ENCODE results near the gene TC2N.
"Not testable (repeated sequence)": the region's sequence is repeated elsewhere in the genome, so short reads cannot be mapped to it uniquely, and the experiment has no call there.

Gene TC2N

GRCh38 chr14:91898372-91898771 lies 31.0 kb upstream of the TC2N start:
- TF ChIP-seq CTCF (IDR thresholded peaks at IDR 0.05; ENCODE audit: control extremely low read depth, extremely low read depth, low read depth, missing control alignments): no peak
- no peak for DNase-seq (ENCODE audit: extremely low spot score)
- CTCF ChIA-PET: interaction anchor here (0.7 to 0.9 kb wide), 3 partner anchors 11 to 66 kb away, joined by 3 to 5 read pairs (median 3); no protein-coding TSS in a partner anchor
- POLR2A ChIA-PET: no interaction called here

- CTCF ChIA-PET: interaction anchor here (0.9 kb wide), 1 partner anchor 11 kb away, joined by 3 read pairs; no protein-coding TSS in a partner anchor
- DNase-seq (ENCODE audit: extremely low spot score); POLR2A ChIA-PET: not testable (repeated sequence)
These were observed 30.4 kb upstream of the TC2N start for GRCh38 chr14:91897716-91898115.

GRCh38 chr14:91897106-91897701 lies 29.9 kb upstream of the TC2N start:
- ChIA-PET CTCF (interaction anchor here (0.8 kb wide), 1 partner anchor 14 kb away, joined by 3 read pairs; no protein-coding TSS in a partner anchor), POLR2A (no interaction called here)
- TF ChIP-seq CTCF (IDR thresholded peaks at IDR 0.05; ENCODE audit: control extremely low read depth, extremely low read depth, low read depth, missing control alignments): no peak
- no peak for DNase-seq (ENCODE audit: extremely low spot score)

GRCh38 chr14:91896419-91896818 lies 29.1 kb upstream of the TC2N start:
- CTCF ChIA-PET: interaction anchor here (0.8 to 1.6 kb wide), 3 partner anchors 8 to 55 kb away, joined by 3 read pairs; no protein-coding TSS in a partner anchor
- no peak for TF ChIP-seq CTCF (IDR thresholded peaks at IDR 0.05; ENCODE audit: control extremely low read depth, extremely low read depth, low read depth, missing control alignments)
- no peak for DNase-seq (ENCODE audit: extremely low spot score)
- POLR2A ChIA-PET: interaction anchor here (0.6 kb wide), 1 partner anchor 74 kb away, joined by 5 read pairs; no protein-coding TSS in a partner anchor

GRCh38 chr14:91893669-91894068 lies 26.3 kb upstream of the TC2N start:
- ChIA-PET POLR2A (no interaction called here), CTCF (interaction anchor here (0.9 to 2.6 kb wide), 7 partner anchors 9 to 414 kb away, joined by 3 to 8 read pairs (median 4); no protein-coding TSS in a partner anchor)
- DNase-seq (ENCODE audit: extremely low spot score): no peak
- no peak for TF ChIP-seq CTCF (IDR thresholded peaks at IDR 0.05; ENCODE audit: control extremely low read depth, extremely low read depth, low read depth, missing control alignments)

GRCh38 chr14:91893007-91893406 lies 25.7 kb upstream of the TC2N start:
- CTCF ChIA-PET: interaction anchor here (0.9 to 2.6 kb wide), 8 partner anchors 8 to 415 kb away, joined by 3 to 8 read pairs (median 4); no protein-coding TSS in a partner anchor
- POLR2A ChIA-PET: no interaction called here
- DNase-seq (ENCODE audit: extremely low spot score): peak; percentile 61
- TF ChIP-seq CTCF (IDR thresholded peaks at IDR 0.05; ENCODE audit: control extremely low read depth, extremely low read depth, low read depth, missing control alignments): peak; percentile 39

GRCh38 chr14:91891721-91892220 lies 24.4 kb upstream of the TC2N start:
- TF ChIP-seq CTCF (IDR thresholded peaks at IDR 0.05; ENCODE audit: control extremely low read depth, extremely low read depth, low read depth, missing control alignments): no peak
- ChIA-PET CTCF (interaction anchor here (0.9 to 2.3 kb wide), 4 partner anchors 8 to 242 kb away, joined by 3 to 5 read pairs (median 4); no protein-coding TSS in a partner anchor), POLR2A (interaction anchor here (0.6 kb wide), 1 partner anchor 652 kb away, joined by 10 read pairs; no protein-coding TSS in a partner anchor)
- DNase-seq (ENCODE audit: extremely low spot score): no peak
